Measurements from ENCODE around the gene DDX20. TPM values are rescaled to one million over a fixed set of nuclear protein-coding genes. Genes with fewer than 3 reads are reported as not detected.

The DDX20 gene
- 10 to 100 TPM; 21.5 to 21.8 TPM for total RNA-seq

DNA sequence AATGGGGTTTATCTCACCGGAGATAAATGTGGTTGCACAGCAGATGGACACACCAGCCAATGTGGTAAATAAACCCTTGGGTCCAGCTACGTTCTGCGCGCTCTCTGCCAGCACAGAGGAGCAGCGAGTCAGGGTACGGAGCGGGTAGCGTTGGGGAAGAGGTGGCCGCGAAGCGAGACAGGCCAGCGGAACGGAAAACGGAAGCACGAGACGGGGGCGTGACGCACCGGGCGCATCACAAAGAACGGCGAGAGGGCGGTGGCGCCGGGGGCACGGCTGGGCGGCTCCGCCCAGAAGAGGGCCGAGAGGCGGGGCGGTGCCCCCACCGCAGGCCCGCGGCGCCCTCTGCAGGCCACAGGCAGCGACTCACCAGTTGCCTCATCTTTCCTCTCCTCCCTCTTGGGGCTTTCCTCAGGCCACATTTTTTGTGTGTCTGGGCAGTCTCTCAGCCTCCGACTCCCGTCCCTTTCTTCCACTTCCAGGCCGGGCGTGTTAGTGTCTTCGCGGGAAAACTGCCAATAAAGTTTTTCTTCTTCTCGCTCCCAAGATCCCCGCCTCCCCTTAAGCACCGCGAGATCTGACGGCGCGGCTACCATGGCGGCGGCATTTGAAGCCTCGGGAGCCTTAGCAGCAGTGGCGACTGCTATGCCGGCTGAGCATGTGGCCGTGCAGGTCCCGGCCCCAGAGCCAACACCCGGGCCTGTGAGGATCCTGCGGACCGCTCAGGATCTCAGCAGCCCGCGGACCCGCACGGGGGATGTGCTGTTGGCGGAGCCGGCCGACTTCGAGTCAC is at the start of gene DDX20:
Gene DDX20, plus strand, starts transcription at position 571 of the 793 bp plus-strand sequence. Its CDS starts 24 bp downstream, at position 595.
- Mint-ChIP-seq H3K4me3 (peak within 1 kb of the TSS; percentile 91), H3K27me3 (no peaks in the 10 kb centered on the region), H3K9me3 (no peaks in the 10 kb centered on the region), H3K36me3 (peaks cover 14% of the 10 kb centered on the region), H3K4me1 (peaks cover 34% of the 10 kb centered on the region), H3K27ac (peak within 1 kb of the TSS; percentile 95)
- DNase-seq = peak; percentile 95

DNA sequence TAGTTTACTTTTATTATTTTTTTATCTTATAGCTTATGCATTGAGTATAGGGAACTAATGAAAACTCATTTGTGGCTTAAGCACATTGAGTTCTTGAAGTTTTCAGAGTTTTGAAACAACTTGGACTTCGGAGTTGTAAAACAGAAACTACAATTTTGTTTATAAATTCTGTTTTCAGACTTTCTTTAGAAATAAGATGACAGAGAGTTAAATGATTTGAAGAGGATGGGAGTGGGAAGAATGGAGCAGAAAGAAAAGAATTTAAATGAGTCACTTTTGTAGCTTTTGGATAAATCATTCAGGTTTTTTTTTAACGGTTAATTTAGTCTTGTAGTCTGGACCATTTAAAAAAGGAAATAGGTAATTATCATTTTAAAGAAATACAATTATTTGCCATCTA is 48.8 kb upstream of the DDX20 start:
- H3K36me3 Mint-ChIP-seq = peaks cover 17% of the 10 kb centered on the region
- H3K9me3 Mint-ChIP-seq = no peaks in the 10 kb centered on the region
- H3K27ac Mint-ChIP-seq = peak overlapping the region; percentile 30
- no peak for DNase-seq
- peaks cover 39% of the 10 kb centered on the region for H3K4me1 Mint-ChIP-seq
- no peak overlapping the region for H3K4me3 Mint-ChIP-seq
- H3K27me3 Mint-ChIP-seq = no peaks in the 10 kb centered on the region

DNA sequence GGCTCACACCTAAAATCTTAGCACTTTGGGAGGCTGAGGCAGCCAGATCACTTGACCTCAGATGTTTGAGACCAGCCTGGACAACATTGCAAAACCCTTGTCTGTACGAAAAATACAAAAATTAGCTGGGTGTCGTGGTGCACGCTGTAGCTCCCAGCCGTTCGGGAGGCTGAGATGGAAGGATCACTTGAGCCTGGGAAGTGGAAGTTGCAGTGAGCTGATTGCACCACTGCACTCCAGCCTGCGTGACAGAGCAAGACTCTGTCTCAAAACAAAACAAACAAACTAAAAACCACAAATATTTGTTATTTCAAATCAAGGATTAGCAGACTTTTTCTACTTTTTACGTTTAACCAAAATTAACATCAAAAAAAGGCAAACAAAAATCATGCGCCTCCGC is 47.8 kb upstream of the DDX20 start:
- Mint-ChIP-seq H3K27ac (peak overlapping the region; percentile 20), H3K27me3 (no peaks in the 10 kb centered on the region), H3K9me3 (no peaks in the 10 kb centered on the region), H3K36me3 (peaks cover 17% of the 10 kb centered on the region), H3K4me1 (peaks cover 33% of the 10 kb centered on the region), H3K4me3 (no peak overlapping the region)
- no peak for DNase-seq

DNA sequence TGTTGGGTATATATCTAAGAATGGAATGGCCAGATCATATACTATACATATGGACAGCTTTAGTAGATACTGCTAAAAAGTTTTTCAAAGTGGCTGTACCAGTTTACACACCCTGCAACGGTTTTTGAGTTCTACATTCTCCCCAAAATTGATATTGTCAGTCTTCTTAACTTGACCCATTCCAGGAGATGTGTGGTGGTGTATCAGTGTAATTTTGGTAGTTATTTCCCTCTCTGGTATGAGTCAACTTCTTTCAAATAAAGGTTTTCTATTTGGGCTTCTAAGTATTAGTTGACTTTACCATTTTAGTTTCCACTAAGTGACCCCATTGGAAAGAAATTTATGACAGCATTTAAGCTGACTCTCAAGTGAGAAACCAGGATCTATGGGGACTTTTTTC is 45.7 kb upstream of the DDX20 start:
- Mint-ChIP-seq H3K9me3 (no peaks in the 10 kb centered on the region), H3K27ac (peak overlapping the region; percentile 67), H3K4me3 (no peak overlapping the region), H3K4me1 (peaks cover 34% of the 10 kb centered on the region), H3K27me3 (no peaks in the 10 kb centered on the region), H3K36me3 (peaks cover 15% of the 10 kb centered on the region)
- no peak for DNase-seq

- DNase-seq = no peak
- peaks cover 10% of the 10 kb centered on the region for H3K36me3 Mint-ChIP-seq
- H3K27me3 Mint-ChIP-seq = no peaks in the 10 kb centered on the region
- H3K4me3 Mint-ChIP-seq = no peak overlapping the region
- no peak overlapping the region for H3K27ac Mint-ChIP-seq
- H3K9me3 Mint-ChIP-seq = no peaks in the 10 kb centered on the region
- H3K4me1 Mint-ChIP-seq = peaks cover 13% of the 10 kb centered on the region
Measured at GRCh38 chr1:111716333-111716732, 39.4 kb upstream of the DDX20 start.

- peaks cover 12% of the 10 kb centered on the region for H3K4me1 Mint-ChIP-seq
- H3K4me3 Mint-ChIP-seq = no peak overlapping the region
- H3K27ac Mint-ChIP-seq = no peak overlapping the region
- DNase-seq = no peak
- H3K9me3 Mint-ChIP-seq = no peaks in the 10 kb centered on the region
- no peaks in the 10 kb centered on the region for H3K27me3 Mint-ChIP-seq
- H3K36me3 Mint-ChIP-seq = peaks cover 10% of the 10 kb centered on the region
Measured at GRCh38 chr1:111717450-111717849, 38.3 kb upstream of the DDX20 start.

GRCh38 chr1:111719135-111719534 is 36.6 kb upstream of the DDX20 start:
- no peak for DNase-seq
- Mint-ChIP-seq H3K27me3 (no peaks in the 10 kb centered on the region), H3K4me1 (peaks cover 17% of the 10 kb centered on the region), H3K4me3 (no peak overlapping the region), H3K27ac (no peak overlapping the region), H3K9me3 (no peaks in the 10 kb centered on the region), H3K36me3 (peaks cover 10% of the 10 kb centered on the region)

DNA sequence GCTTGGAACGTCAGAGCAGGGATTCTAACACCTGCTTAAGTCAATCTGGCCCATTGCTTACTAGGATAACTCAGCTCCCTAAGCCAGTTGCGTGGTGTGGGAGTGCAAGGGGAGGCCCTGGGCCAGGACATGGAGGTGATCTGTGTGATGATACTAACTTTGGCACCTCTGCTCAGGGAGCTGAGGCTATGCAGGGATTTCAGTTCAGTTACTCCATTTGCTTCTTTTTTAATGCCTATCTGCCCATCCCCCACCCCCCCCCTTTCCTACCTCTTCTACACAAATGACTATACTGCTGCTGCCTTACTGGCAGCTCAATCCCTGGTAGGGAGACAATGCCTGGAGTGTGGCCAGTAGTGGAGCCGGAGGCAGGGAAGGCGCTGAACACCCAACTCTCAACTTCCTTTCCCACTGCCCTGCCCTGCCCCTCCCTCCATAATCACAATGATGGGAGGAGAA is 36.0 kb upstream of the DDX20 start:
- H3K4me3 Mint-ChIP-seq = no peak overlapping the region
- H3K9me3 Mint-ChIP-seq = no peaks in the 10 kb centered on the region
- no peak for DNase-seq
- H3K27ac Mint-ChIP-seq = no peak overlapping the region
- H3K27me3 Mint-ChIP-seq = no peaks in the 10 kb centered on the region
- H3K4me1 Mint-ChIP-seq = peaks cover 14% of the 10 kb centered on the region
- peaks cover 10% of the 10 kb centered on the region for H3K36me3 Mint-ChIP-seq

GRCh38 chr1:111720274-111720976 is 35.3 kb upstream of the DDX20 start:
- Mint-ChIP-seq H3K4me1 (peaks cover 14% of the 10 kb centered on the region), H3K27ac (no peak overlapping the region), H3K27me3 (no peaks in the 10 kb centered on the region), H3K9me3 (no peaks in the 10 kb centered on the region), H3K4me3 (no peak overlapping the region), H3K36me3 (peaks cover 7% of the 10 kb centered on the region)
- DNase-seq = no peak

DNA sequence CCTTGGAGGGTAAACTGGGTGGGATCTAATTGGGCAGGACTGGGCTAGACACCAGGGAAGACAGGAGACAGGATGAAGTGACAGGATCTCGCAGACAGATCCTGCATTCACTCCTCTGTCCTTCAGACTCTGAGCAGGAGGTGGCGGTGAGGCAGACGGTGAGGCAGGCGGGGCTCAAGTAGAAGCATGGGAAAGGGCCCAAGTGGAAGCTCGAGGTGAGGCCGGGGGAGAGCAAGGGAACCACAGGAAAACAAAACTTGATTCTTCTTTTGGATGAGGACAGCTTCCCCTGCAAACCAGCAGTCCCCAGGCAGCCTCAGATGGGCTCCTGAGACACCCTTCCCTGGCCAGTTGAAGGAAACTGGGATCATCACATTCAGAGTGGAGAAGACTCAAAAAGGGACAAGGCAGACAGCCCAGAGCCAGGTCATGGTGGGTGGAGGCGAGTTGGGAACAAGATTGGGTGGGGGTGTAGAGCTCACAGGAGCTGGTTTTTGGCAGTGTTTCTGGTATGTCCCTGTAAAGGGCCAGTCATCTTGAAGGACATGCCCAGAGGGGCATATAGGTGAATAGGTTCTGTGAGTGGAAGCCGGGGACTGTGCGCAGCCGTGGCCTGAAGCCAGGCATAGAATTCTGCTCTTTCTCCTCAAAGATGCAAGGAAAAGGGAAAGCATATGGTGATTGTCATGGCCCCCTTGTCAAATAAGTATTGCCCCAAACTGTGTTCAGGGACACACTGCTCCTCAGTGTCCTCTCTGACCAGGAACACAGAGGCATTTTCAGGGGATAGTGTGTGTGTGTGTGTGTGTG is 34.5 kb upstream of the DDX20 start:
- Mint-ChIP-seq H3K4me3 (no peak overlapping the region), H3K27ac (no peak overlapping the region), H3K4me1 (peaks cover 14% of the 10 kb centered on the region), H3K9me3 (no peaks in the 10 kb centered on the region), H3K36me3 (peaks cover 6% of the 10 kb centered on the region), H3K27me3 (no peaks in the 10 kb centered on the region)
- no peak for DNase-seq

- H3K36me3 Mint-ChIP-seq = no peaks in the 10 kb centered on the region
- no peaks in the 10 kb centered on the region for H3K9me3 Mint-ChIP-seq
- H3K27ac Mint-ChIP-seq = no peak overlapping the region
- peaks cover 11% of the 10 kb centered on the region for H3K4me1 Mint-ChIP-seq
- no peak overlapping the region for H3K4me3 Mint-ChIP-seq
- H3K27me3 Mint-ChIP-seq = no peaks in the 10 kb centered on the region
- DNase-seq = no peak
Measured at GRCh38 chr1:111723091-111723806, 32.5 kb upstream of the DDX20 start.

DNA sequence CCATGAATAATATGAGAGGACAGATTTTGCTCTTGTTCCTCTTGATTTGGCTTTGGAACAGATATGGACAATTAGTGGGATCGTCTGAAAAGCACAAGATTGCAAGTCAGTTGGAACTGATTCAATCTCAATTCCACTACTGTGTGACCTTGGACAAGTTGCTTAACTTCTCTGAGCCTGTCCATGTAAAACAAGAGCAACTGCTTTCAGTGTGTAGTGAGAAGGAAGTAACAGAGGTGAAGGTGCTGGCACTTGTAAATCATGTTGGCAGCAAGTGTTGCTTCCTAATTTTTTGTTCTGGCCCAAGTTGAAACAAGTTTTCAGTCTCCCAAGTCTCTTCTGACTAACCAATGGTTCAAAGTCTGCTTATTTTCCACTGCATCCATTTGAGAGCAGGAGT is 31.8 kb upstream of the DDX20 start:
- H3K27ac Mint-ChIP-seq = no peak overlapping the region
- no peaks in the 10 kb centered on the region for H3K36me3 Mint-ChIP-seq
- peaks cover 11% of the 10 kb centered on the region for H3K4me1 Mint-ChIP-seq
- no peak for DNase-seq
- H3K9me3 Mint-ChIP-seq = no peaks in the 10 kb centered on the region
- no peak overlapping the region for H3K4me3 Mint-ChIP-seq
- no peaks in the 10 kb centered on the region for H3K27me3 Mint-ChIP-seq

GRCh38 chr1:111725192-111725591 is 30.5 kb upstream of the DDX20 start:
- H3K36me3 Mint-ChIP-seq = no peaks in the 10 kb centered on the region
- DNase-seq = no peak
- H3K27ac Mint-ChIP-seq = no peak overlapping the region
- H3K4me3 Mint-ChIP-seq = no peak overlapping the region
- no peaks in the 10 kb centered on the region for H3K9me3 Mint-ChIP-seq
- H3K27me3 Mint-ChIP-seq = no peaks in the 10 kb centered on the region
- H3K4me1 Mint-ChIP-seq = peaks cover 11% of the 10 kb centered on the region

DNA sequence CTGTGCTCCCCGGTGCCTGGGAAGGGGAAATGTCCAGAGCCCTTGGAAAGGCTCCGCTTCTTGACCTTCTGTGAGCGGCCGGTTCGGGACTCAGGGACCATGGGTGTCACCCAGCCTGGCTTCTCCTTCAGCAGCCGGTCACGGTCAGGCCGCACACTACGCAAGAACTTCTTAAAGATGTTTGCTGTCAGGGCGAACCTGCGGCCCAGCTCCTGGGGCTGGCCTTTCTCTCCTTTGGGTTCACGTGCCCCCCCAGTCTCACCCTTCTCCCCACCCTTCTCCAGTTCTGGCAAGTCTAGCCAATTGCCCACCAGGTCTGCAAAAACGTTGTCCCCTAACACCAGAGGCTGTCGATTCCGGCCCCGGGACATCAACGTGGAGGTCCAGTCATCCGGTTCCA is 28.6 kb upstream of the DDX20 start:
- H3K27me3 Mint-ChIP-seq = no peaks in the 10 kb centered on the region
- no peak overlapping the region for H3K27ac Mint-ChIP-seq
- DNase-seq = no peak
- H3K4me1 Mint-ChIP-seq = peaks cover 11% of the 10 kb centered on the region
- H3K4me3 Mint-ChIP-seq = no peak overlapping the region
- no peaks in the 10 kb centered on the region for H3K36me3 Mint-ChIP-seq
- no peaks in the 10 kb centered on the region for H3K9me3 Mint-ChIP-seq

All from activated naive CD8-positive, alpha-beta T cell treated with anti-CD3 and anti-CD28 coated beads for 36 hours (primary cell).